GM19395 (cell line): Measurements from ENCODE around the gene FUOM.

Experiments
- ATAC-seq: cut with Tn5 transposase; IDR thresholded peaks from one replicate; pipeline ENCODE4 v1.9.1; 2021; ENCODE audit warnings: mild to moderate bottlenecking, moderate library complexity; ENCODE audit not compliant: unreplicated experiment

FUOM gene

DNA sequence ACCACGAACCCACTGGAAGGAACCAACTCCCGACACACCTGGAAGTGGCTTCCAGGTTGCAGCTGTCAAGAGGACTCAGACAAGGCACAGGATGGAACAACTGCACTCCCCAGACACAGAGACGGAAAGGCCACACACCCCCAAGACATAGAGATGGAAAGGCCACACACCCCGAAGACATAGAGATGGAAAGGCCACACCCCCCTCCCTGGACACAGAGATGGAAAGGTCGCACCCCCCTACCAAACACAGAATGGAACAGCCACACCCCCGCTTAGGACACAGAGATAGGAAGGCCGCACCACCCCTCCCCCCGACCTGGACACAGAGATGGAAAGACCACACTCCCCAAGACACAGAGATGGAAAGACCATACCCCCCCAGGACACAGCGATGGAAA is 41.6 kb downstream of the FUOM start:
- no peak for ATAC-seq

DNA sequence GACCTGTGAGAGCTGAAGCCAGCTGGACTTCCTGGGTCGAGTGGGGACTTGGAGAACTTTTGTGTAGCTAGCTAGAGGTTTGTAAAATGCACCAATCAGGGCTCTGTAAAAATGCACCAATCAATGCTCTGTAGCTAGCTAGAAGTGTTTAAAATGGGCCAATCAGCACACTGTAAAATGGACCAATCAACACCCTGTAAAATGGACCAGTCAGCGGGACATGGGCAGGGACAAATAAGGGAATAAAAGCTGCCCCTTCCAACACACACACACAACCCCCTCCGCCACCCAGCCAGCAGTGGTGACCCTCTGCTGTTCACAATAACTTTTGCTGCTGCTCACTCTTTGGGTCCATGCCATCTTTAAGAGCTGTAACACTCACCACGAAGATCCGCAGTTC is 42.0 kb downstream of the FUOM start:
- no peak for ATAC-seq

DNA sequence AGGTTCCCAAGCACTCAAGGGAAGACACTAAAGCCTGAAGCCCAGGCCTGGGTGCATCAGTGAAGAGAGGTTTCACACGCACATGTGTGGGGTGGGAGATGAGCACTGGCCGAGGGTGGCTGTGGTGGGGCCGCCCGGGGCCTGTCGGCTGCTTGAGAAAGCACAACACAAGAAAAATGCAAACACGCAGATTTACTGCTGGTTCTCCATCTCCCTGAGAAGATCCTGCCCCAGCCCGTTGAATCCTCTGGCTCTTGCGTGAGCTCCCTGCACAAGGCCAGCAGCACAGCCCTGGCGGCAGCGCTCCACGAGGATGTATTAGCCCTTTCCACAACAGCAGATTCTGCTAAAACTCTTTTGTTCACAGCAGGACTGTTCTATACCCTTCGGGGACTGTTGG is 42.9 kb downstream of the FUOM start:
- ATAC-seq = no peak

DNA sequence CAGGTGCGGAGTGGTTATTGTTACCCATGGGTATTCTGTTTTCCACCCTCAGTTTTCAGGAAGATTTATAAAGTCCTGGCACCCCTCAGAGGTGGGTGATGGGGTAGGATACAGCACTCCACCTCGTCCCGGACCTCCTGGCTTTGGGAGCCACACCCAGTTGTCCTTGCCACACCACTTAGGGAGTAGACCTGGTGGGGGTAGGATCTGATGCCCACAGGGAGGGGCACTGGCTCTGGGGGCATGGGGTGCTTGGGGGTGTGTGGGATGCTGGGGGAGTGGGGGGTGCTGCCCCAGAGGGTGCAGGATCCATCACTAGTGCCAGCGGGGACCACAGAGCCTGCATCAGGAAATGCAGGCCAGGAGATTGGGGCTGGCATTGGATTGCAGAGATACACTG is 44.6 kb downstream of the FUOM start:
- no peak for ATAC-seq

DNA sequence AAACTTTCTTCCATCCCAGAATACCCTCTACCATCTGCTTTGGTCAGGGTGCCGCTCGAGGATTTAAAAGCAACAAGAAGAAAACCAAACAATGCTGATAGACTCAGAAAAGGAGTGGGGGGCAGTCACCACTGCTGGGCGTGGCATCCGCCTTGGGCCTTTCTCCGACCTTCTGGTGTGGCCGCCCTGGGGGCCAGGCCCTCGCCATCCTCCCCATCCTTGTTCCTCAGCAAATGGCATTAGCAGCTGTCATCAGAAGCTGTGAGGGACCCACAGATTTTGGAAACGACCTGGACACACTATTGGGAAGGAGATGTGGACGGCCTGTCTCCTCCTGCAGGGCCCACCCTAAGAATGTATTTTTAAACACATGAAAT is 45.1 kb downstream of the FUOM start:
- no peak for ATAC-seq

DNA sequence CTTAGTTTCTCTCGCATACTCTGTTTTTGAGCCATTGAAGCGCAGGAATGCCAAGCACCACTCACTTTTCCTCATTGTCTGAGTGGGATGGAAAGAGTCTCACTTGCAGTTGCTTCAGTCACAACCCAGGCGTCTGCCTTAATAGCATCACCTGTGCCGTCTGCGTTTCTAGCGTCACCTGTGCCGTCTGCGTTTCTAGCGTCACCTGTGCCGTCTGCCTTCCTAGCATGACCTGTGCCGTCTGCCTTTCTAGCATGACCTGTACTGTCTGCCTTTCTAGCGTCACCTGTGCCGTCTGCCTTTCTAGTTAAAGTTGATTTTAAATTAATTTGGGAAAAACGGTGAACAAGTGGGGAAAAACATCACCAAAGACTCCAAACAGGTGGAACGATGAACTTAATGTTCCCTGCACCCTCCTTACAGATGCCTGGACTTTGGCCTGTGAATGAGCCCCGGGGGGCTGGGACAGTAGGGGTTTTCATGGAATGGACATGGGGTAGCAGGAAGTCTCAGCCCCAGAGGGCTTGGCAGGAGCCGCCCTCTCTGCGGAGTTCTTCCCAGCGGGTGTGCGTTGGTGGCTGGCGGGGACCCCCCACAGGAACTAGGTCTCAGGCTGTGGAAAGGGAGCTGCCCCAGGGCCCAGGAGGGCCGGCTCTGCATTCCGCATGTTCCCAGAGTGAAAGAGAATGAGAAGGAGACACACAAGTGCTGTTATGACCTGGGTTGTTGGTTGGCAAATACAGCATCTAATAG is 45.6 kb downstream of the FUOM start:
- ATAC-seq = no peak

DNA sequence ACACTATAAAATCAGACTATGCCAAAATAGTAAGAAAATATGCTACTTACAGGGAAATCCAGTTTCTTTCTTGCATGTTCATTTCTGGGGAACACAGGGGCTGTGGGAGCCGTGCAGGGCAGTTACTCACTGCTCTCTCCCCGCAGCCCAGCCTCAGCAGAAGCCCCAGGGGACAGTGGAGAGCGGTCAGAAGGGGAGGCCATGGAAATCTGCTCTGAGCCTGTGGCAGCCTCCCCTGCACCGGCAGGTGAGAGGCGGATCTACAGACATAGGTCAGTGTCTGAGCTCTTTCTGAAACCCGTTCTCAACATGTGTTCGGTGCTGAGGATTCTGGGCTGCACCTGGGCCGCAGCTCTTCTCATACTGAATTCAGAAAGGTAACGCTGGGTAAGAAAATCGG is 46.2 kb downstream of the FUOM start:
- no peak for ATAC-seq

DNA sequence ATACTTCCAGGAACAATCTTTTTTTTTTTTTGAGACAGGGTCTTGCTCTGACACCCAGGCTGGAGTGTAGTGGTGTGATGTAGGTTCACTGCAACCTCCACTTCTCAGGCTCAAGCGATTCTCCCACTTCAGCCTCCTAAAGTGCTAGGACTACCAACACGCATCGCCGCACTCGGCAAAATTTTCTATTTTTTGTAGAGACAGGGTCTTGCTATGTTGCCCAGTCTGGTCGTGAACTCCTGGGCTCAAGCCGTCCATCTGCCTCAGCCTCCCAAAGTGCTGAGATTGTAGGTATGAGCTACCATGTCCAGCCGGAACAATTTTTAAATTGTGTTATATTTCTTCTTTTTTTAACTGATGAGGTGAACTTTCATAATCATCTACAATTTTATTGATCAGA is 47.0 kb downstream of the FUOM start:
- ATAC-seq = no peak

DNA sequence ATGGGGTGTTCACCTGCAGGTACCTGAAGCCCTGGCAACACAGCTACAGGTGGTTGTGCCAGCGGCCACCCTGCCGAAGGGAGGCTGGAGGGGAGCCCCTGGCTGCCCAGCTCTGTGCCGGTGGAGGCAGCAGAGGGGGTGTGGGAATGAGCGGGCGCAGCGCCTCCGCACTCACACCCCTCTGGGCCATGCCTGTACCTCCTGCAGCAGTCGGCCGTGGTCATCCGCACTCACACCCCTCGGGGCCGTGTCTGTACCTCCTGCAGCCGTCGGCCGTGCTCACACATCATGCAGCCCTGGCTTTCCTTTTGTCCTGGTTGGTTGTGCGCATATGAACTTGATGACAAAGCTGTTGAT is 47.4 kb downstream of the FUOM start:
- no peak for ATAC-seq

DNA sequence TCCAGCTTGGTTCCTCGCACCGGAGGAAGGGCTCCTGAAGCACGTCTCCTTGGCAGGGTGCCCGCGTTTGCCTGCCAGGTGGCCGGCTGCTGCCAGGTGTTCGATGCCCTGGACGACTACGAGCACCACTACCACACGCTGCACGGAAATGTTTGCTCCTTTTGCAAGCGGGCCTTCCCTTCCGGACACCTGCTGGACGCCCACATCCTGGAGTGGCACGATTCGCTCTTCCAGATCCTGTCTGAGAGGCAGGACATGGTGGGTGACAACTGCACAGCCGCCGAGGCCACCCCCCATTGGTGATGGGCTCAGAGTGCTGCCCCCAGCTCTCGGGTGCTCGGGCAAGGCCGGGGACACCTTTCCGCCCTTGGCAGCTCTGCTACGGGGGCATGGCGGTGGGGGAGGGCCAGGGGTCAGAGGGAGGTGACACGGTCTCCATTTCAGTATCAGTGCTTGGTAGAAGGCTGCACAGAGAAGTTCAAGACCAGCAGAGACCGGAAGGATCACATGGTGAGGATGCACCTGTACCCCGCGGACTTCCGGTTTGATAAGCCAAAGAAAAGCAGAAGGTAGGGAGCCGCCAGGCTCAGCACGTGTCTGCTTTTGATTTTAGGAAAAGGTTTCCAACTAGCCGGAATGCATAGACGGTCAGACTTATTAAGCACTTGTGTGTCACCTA is 48.0 kb downstream of the FUOM start:
- no peak for ATAC-seq

DNA sequence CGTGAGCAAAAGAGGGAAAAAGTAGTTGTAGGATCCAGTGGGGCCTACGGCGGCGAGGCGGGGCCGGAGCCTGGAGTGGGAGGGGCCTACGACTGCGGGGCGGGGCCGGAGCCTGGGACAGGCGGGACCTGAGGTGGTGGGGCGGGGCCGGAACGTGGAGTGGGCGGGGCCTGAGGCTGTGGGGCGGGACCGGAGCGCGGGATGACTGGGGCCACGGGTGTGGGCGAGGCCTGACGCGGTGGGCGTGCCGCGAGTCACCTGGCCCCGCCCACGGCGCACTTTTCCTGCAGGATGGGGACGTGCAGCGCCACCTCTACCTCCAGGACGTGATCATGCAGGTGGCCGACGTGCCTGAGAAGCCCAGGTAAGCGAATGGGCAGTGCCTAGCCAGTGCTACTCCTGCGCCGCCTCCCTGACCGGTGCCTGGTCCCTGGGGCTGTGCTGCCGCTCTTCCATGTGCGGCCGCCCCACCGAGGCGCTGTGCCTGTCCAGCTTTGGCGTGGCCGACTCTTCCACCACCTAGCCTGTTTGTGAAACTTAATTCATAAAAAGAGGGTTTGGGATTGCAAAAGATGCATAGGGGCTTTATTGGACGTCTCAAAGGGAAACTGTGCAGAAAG is 48.6 kb downstream of the FUOM start:
- ATAC-seq = peak; percentile 71

DNA sequence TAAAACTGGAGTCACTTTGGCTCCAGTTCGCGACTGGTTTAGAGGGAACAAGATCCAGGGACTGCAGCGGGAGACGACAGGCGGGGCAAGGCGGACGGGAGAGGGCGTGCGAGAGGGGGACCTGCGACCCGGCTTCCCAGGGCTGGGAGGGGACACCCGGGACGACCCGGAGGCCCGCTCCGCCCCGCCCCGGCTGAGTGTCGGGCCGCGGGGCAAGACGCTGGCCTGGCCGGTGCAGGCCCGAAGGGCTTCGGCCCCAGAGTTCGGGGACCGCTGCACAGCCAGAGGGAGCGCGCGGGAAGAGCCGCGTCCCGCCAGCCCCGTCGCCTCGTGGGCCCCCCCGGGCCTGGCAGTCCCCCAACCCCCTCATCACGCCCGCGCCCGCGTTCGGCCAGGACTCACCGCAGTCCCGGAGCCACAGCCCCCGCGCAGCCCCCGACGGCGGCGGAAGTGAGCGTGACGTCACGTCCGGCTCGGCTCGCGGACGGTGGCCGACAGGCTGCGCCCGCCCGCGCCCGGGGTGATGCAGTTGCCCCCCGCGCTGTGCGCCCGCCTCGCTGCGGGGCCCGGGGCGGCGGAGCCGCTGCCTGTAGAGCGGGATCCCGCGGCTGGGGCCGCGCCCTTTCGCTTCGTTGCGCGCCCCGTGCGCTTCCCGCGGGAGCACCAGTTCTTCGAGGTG is 49.3 kb downstream of the FUOM start, which contains the start of the genes TUBGCP2 and ZNF511:
Gene TUBGCP2 (minus strand): TSS at position 452 of the 679 bp plus-strand sequence. CDS start 5,931 bp downstream, outside the sequence.
Gene ZNF511 (plus strand): TSS at position 494 of the 679 bp plus-strand sequence. CDS start 30 bp downstream, at position 524.
- ATAC-seq = peak; percentile 80

DNA sequence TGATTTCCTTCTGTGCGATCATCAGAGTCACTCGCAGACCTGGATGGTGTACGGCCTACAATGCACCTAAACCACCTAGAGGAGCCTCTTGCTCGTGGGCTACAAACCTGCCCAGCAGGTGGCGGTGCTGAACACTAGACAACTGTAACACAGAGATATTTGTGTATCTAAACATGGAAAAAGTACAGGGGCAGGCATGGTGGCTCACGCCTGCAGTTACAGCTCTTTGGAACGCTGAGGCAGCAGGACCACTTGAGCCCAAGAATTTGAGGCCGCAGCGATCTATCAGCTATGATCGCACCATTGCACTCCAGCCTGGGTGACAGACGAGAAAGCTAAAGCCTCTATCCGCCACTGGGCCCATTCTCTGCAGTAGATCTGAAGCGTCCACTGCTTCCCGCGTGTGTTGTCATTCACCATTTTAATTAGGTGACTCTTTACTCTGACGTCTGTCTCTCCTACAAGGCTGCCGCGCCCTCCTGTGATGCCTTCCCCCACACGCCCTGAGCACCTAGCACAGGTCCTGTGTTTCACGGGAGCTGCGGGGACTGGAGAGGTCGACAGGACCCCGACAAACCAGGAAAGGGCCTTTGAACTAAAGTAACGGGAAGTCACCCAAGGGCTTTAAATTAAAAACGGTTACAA is 49.9 kb downstream of the FUOM start:
- peak; percentile 50 for ATAC-seq

DNA sequence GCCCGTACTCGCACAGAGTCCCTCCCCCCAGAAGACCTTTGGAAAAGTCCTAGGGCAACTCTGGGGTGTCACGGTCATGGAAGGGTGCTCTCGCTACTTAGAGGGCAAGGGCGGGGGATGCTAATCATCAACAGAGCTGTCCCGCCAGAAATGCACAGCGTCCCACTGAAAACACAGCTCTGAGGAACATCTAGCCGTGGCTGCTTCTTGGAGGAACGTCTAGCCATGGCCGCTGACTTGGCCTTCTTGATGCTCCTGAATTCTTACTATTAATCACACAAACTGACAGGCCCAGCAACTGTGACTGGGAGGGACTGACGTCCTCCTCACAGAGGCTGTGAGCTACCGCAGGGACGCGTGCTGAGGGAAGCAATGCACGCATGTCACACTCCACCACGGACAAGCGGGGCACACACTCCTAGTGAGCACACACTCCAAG is 50.9 kb downstream of the FUOM start:
- no peak for ATAC-seq

DNA sequence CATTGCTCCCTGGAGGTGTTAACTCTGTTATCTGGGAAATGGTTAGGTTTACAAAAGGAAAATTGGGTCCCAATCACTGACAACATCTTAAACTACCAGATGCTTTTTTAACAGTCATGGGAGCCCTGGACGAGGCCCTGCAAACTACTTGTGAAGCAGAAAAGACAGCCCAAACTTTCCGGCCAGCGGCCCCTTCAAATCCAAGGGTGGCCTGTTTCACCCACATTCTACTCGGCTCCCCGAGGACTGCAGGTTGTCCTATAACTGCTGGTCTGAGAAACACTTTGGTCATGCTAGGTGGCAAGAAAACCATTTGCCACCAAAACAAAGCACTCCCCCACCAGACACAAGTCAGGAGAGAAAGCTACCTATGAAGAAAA is 51.7 kb downstream of the FUOM start:
- no peak for ATAC-seq
